ENCODE data around the gene SPATA13. TPM values are rescaled to one million over a fixed set of nuclear protein-coding genes. Genes with fewer than 3 reads are reported as not detected.

SPATA13 gene
- total and polyA plus RNA-seq, 11 donors = 5.4 to 20.1 (median 8.6) TPM

- H3K27me3 ChIP-seq = no peaks in the 10 kb centered on the region
- no peaks in the 10 kb centered on the region for H3K9me3 ChIP-seq
- H3K36me3 ChIP-seq = no peaks in the 10 kb centered on the region
- H3K27ac ChIP-seq = no peak overlapping the region
- no peak for DNase-seq
- TF ChIP-seq, protein P1, sequence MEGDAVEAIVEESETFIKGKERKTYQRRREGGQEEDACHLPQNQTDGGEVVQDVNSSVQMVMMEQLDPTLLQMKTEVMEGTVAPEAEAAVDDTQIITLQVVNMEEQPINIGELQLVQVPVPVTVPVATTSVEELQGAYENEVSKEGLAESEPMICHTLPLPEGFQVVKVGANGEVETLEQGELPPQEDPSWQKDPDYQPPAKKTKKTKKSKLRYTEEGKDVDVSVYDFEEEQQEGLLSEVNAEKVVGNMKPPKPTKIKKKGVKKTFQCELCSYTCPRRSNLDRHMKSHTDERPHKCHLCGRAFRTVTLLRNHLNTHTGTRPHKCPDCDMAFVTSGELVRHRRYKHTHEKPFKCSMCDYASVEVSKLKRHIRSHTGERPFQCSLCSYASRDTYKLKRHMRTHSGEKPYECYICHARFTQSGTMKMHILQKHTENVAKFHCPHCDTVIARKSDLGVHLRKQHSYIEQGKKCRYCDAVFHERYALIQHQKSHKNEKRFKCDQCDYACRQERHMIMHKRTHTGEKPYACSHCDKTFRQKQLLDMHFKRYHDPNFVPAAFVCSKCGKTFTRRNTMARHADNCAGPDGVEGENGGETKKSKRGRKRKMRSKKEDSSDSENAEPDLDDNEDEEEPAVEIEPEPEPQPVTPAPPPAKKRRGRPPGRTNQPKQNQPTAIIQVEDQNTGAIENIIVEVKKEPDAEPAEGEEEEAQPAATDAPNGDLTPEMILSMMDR (IDR thresholded peaks at IDR 0.05) = no peak
- no peak for TF ChIP-seq POLR2A (IDR thresholded peaks at IDR 0.05)
- no peak overlapping the region for H3K4me3 ChIP-seq
- intact Hi-C loops (cut with DNase I) = no loop called here
- H3K4me1 ChIP-seq = peaks cover 0 to 14% (median 4%) of the 10 kb centered on the region in 12 donors
- WGBS, 4 donors = 66 to 92% (median 83%) methylated on average over 5 of the region's 5 CpGs
- ATAC-seq = no peak
These were observed 48.6 kb downstream of the SPATA13 start for GRCh38 chr13:24209138-24209537.

GRCh38 chr13:24212254-24212653, 51.7 kb downstream of the SPATA13 start:
- no peak for TF ChIP-seq POLR2A (IDR thresholded peaks at IDR 0.05)
- TF ChIP-seq, protein P1 (IDR thresholded peaks at IDR 0.05) = no peak
- ATAC-seq (no peak), DNase-seq (no peak)
- 79 to 90% (median 81%) methylated on average over 5 of the region's 5 CpGs for WGBS, 4 donors
- Histone ChIP-seq H3K36me3 (no peaks in the 10 kb centered on the region), H3K4me3 (no peak overlapping the region), H3K4me1 (peaks cover 0 to 32% (median 17%) of the 10 kb centered on the region in 12 donors), H3K27ac (no peak overlapping the region), H3K9me3 (no peaks in the 10 kb centered on the region), H3K27me3 (no peaks in the 10 kb centered on the region)
- intact Hi-C loops (cut with DNase I) = loop anchor here in 1 of 10 donors (10.0 kb wide), 1 partner anchor 47 kb away; the partner anchor contains the start of gene SPATA13

DNA sequence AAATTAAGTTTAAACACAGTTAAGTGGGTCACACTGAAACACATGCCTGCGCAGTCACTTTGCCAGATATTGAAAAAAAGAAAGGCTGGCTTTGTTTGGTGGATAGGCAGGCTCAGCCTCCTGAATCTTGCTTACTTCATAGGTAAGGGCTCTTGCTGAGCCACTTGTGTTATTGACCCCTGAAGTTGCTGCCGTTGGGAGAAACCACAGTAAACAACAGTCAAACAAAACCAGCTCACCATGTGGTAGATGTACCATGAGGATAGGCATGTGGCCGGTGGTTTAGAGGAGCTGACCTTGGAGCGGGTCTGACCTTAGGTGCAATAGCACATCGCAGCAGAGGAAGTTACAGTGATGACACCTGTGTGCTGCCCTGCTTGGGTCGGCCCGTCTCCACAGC, 52.2 kb downstream of the SPATA13 start:
- ATAC-seq = no peak
- H3K36me3 ChIP-seq = no peaks in the 10 kb centered on the region
- DNase-seq = no peak
- intact Hi-C loops (cut with DNase I) = loop anchor here in 1 of 10 donors (10.0 kb wide), 1 partner anchor 48 kb away; the partner anchor contains the start of gene SPATA13
- no peak overlapping the region for H3K4me3 ChIP-seq
- H3K4me1 ChIP-seq = peaks cover 0 to 35% (median 20%) of the 10 kb centered on the region in 12 donors
- H3K9me3 ChIP-seq = no peaks in the 10 kb centered on the region
- 75 to 85% (median 82%) methylated on average over 7 of the region's 7 CpGs for WGBS, 4 donors
- H3K27ac ChIP-seq = no peak overlapping the region
- TF ChIP-seq, protein P1 (IDR thresholded peaks at IDR 0.05) = no peak
- TF ChIP-seq POLR2A (IDR thresholded peaks at IDR 0.05) = no peak
- no peaks in the 10 kb centered on the region for H3K27me3 ChIP-seq

GRCh38 chr13:24213932-24214331, 53.4 kb downstream of the SPATA13 start:
- no peaks in the 10 kb centered on the region for H3K36me3 ChIP-seq
- no peaks in the 10 kb centered on the region for H3K27me3 ChIP-seq
- no peak overlapping the region for H3K27ac ChIP-seq
- H3K4me1 ChIP-seq = peaks cover 0 to 40% (median 22%) of the 10 kb centered on the region in 12 donors
- no peak for ATAC-seq
- no peaks in the 10 kb centered on the region for H3K9me3 ChIP-seq
- TF ChIP-seq POLR2A (IDR thresholded peaks at IDR 0.05) = no peak
- TF ChIP-seq, protein P1 (IDR thresholded peaks at IDR 0.05) = no peak
- H3K4me3 ChIP-seq = no peak overlapping the region
- DNase-seq = no peak
- WGBS, 4 donors = 76 to 97% (median 89%) methylated on average over 3 of the region's 3 CpGs
- intact Hi-C loops (cut with DNase I) = loop anchor here in 1 of 10 donors (10.0 kb wide), 1 partner anchor 49 kb away; the partner anchor contains the start of gene SPATA13
